OCI-LY7 (cell line): ENCODE data around the gene CSN1S1. TPM values are rescaled to one million over a fixed set of nuclear protein-coding genes. Genes with fewer than 3 reads are reported as not detected.

Experiments
- BruUV-seq: library from RNA; stranded (reverse); fragments of 400-500 nt; replicated peaks from 2 replicates; lab custom pipeline; 2021; lab: Mats Ljungman, UMichigan
- CTCF ChIA-PET: fragments of 300-600 bp; sonication (Branson Sonifier 250); formaldehyde crosslinking; loops from one replicate; lab custom pipeline; 2022; ENCODE audit warnings: antibody characterized with exemption; ENCODE audit not compliant: unreplicated experiment; lab: Charles Lee
- POLR2A ChIA-PET: fragments of 300-600 bp; sonication (Branson Sonifier 250); formaldehyde crosslinking; loops from one replicate; lab custom pipeline; 2022; ENCODE audit warnings: antibody characterized with exemption; lab: Charles Lee
- DNase-seq: peaks from one replicate; pipeline ENCODE4 v3.0.0-alpha.2; 2015; ENCODE audit warnings: low spot score
- H2AFZ ChIP-seq: fragments of 200-600 bp; sonication (generic), shearing (Covaris generic); 2 replicates; pipeline ENCODE4 v1.6.1; 2014; ENCODE audit warnings: mild to moderate bottlenecking, antibody characterized with exemption, low read length, moderate library complexity
- H3K27ac ChIP-seq: fragments of 200-600 bp; sonication (generic); 2 replicates; pipeline ENCODE4 v1.5.1; 2014; ENCODE audit warnings: mixed run types, low read depth, mild to moderate bottlenecking, moderate library complexity, low read length, inconsistent platforms; ENCODE audit not compliant: poor library complexity, severe bottlenecking
- H3K36me3 ChIP-seq: fragments of 200-600 bp; sonication (generic); 2 replicates; pipeline ENCODE4 v1.6.1; 2014; ENCODE audit warnings: mild to moderate bottlenecking, antibody characterized with exemption, low read length, moderate library complexity, mixed read lengths; ENCODE audit not compliant: insufficient read depth
- H3K4me1 ChIP-seq: fragments of 200-600 bp; sonication (generic); 2 replicates; pipeline ENCODE4 v1.5.1; 2014; ENCODE audit warnings: mild to moderate bottlenecking, low read length; ENCODE audit not compliant: insufficient read depth, poor library complexity, severe bottlenecking
- H3K4me2 ChIP-seq: fragments of 200-600 bp; sonication (generic); 2 replicates; pipeline ENCODE4 v1.6.1; 2014; ENCODE audit warnings: mild to moderate bottlenecking, low read length
- H3K4me3 ChIP-seq: fragments of 200-600 bp; sonication (generic); 2 replicates; pipeline ENCODE4 v1.5.1; 2014; ENCODE audit warnings: mild to moderate bottlenecking, low read depth, low read length; ENCODE audit not compliant: poor library complexity, severe bottlenecking
- H3K79me2 ChIP-seq: fragments of 200-600 bp; sonication (generic); 2 replicates; pipeline ENCODE4 v1.6.1; 2016; ENCODE audit warnings: low read depth, mild to moderate bottlenecking, low read length, moderate library complexity, mixed read lengths; ENCODE audit not compliant: insufficient read depth
- H3K9me2 ChIP-seq: fragments of 200-600 bp; sonication (generic); 2 replicates; pipeline ENCODE4 v1.6.1; 2016; ENCODE audit warnings: mild to moderate bottlenecking, low read length, mixed read lengths; ENCODE audit not compliant: insufficient read depth
- H3K9me3 ChIP-seq: fragments of 200-600 bp; sonication (generic); 2 replicates; pipeline ENCODE4 v1.6.1; 2014; ENCODE audit warnings: mild to moderate bottlenecking, mixed run types, low read length, mixed read lengths
- H4K20me1 ChIP-seq: fragments of 200-600 bp; sonication (generic); 2 replicates; pipeline ENCODE4 v1.6.1; 2014; ENCODE audit warnings: mild to moderate bottlenecking, antibody characterized with exemption, low read length, moderate library complexity, mixed read lengths; ENCODE audit not compliant: insufficient read depth
- CTCF ChIP-seq: fragments of 200-600 bp; sonication (generic); conservative IDR thresholded peaks from 2 replicates; pipeline ENCODE4 v1.5.1; 2014; ENCODE audit warnings: mild to moderate bottlenecking, antibody characterized with exemption, low read length, moderate library complexity, mixed read lengths
- EZH2phosphoT487 ChIP-seq: fragments of 200-600 bp; sonication (generic); IDR thresholded peaks from 2 replicates; pipeline ENCODE4 v1.6.1; 2018; ENCODE audit warnings: low read depth, borderline replicate concordance, mild to moderate bottlenecking, mixed run types, antibody characterized with exemption, low read length, moderate library complexity, mixed read lengths
- intact Hi-C: fragments of 100-400 bp; cut with micrococcal nuclease; formaldehyde crosslinking; loops from one replicate; pipeline ENCODE4 v1.10.0; 2022; ENCODE audit not compliant: unreplicated experiment
- total RNA-seq, 2 experiments: library from RNA; depleted of rRNA in 1 of 2; stranded (reverse); fragments of >200 nt in 1 of 2; shearing (Covaris generic) in 1 of 2; gene quantifications; 2 replicates each; pipeline ENCODE4 v1.2.3, GENCODE V29; 2014 to 2022

CSN1S1 gene
- total RNA-seq, 2 experiments from 2014 or later = not detected

- intact Hi-C loops = no loop called here
- DNase-seq = no peak
- Histone ChIP-seq H3K79me2 (no peaks in the 10 kb centered on the region), H3K27ac (no peak overlapping the region), H3K4me3 (no peak overlapping the region), H3K4me2 (no peak overlapping the region), H3K9me3 (no peaks in the 10 kb centered on the region), H3K36me3 (no peaks in the 10 kb centered on the region), H2AFZ (no peak overlapping the region), H4K20me1 (no peaks in the 10 kb centered on the region), H3K9me2 (no peaks in the 10 kb centered on the region), H3K4me1 (no peaks in the 10 kb centered on the region)
- TF ChIP-seq EZH2phosphoT487 = no peak
- no peak for TF ChIP-seq CTCF
- no TSS peak for BruUV-seq
- ChIA-PET CTCF (no interaction called here), POLR2A (no interaction called here)
Measured at GRCh38 chr4:69974631-69975030, 43.8 kb downstream of the CSN1S1 start.

GRCh38 chr4:69977582-69977981 lies 46.7 kb downstream of the CSN1S1 start:
- POLR2A ChIA-PET = interaction anchor here (0.6 kb wide), 1 partner anchor 1776 kb away, joined by 3 read pairs; no protein-coding TSS in a partner anchor
- H3K9me3 ChIP-seq = no peaks in the 10 kb centered on the region
- no peak overlapping the region for H2AFZ ChIP-seq
- BruUV-seq = no TSS peak
- H3K36me3 ChIP-seq = no peaks in the 10 kb centered on the region
- no peaks in the 10 kb centered on the region for H3K4me1 ChIP-seq
- H3K4me3 ChIP-seq = no peak overlapping the region
- no peaks in the 10 kb centered on the region for H3K9me2 ChIP-seq
- CTCF ChIA-PET = no interaction called here
- TF ChIP-seq CTCF (no peak), EZH2phosphoT487 (no peak)
- H3K27ac ChIP-seq = no peak overlapping the region
- no peaks in the 10 kb centered on the region for H3K79me2 ChIP-seq
- no peak overlapping the region for H3K4me2 ChIP-seq
- DNase-seq = no peak
- H4K20me1 ChIP-seq = no peaks in the 10 kb centered on the region
- intact Hi-C loops = no loop called here

- Histone ChIP-seq H3K9me2 (no peaks in the 10 kb centered on the region), H3K79me2 (no peaks in the 10 kb centered on the region), H3K4me3 (no peak overlapping the region), H4K20me1 (no peaks in the 10 kb centered on the region), H3K27ac (no peak overlapping the region), H2AFZ (no peak overlapping the region), H3K4me1 (no peaks in the 10 kb centered on the region), H3K4me2 (no peak overlapping the region), H3K9me3 (no peaks in the 10 kb centered on the region), H3K36me3 (no peaks in the 10 kb centered on the region)
- intact Hi-C loops = no loop called here
- ChIA-PET CTCF (no interaction called here), POLR2A (no interaction called here)
- no peak for DNase-seq
- no TSS peak for BruUV-seq
- no peak for TF ChIP-seq CTCF
- TF ChIP-seq EZH2phosphoT487 = no peak
Measured at GRCh38 chr4:69984030-69984443, 53.2 kb downstream of the CSN1S1 start.
